Neutrophil (primary cell): ENCODE measurements around the gene GJD2.

ENCODE experiments used
- H3K27ac ChIP-seq: fragments of 200-600 bp; sonication (generic); 2 replicates; pipeline ENCODE4 v1.5.1; 2016; ENCODE audit warnings: mild to moderate bottlenecking, moderate library complexity
- H3K27me3 ChIP-seq: fragments of 200-600 bp; sonication (generic); 2 replicates; pipeline ENCODE4 v1.6.0; 2016; ENCODE audit warnings: mild to moderate bottlenecking
- H3K36me3 ChIP-seq: fragments of 200-600 bp; sonication (generic); 2 replicates; pipeline ENCODE4 v1.5.1; 2017
- H3K4me1 ChIP-seq, 2 experiments: fragments of 200-600 bp in 1 of 2; sonication (generic) in 1 of 2; 1 replicate in 1 of 2; 2 replicates in 1 of 2; pipeline versions ENCODE4 v1.5.1 to v1.6.1; 2013 to 2016; ENCODE audit warnings: low read depth in 1 of 2, low read length in 1 of 2, mild to moderate bottlenecking in 1 of 2, moderate library complexity in 1 of 2; ENCODE audit not compliant: control insufficient read depth in 1 of 2, insufficient read depth in 1 of 2
- H3K4me3 ChIP-seq, 2 experiments: fragments of 200-600 bp in 1 of 2; sonication (generic) in 1 of 2; 1 replicate in 1 of 2; 2 replicates in 1 of 2; pipeline ENCODE4 v1.5.1; 2013 to 2016; ENCODE audit warnings: low read depth in 1 of 2, low read length in 1 of 2, mild to moderate bottlenecking in 1 of 2, moderate library complexity in 1 of 2
- H3K9me3 ChIP-seq: fragments of 200-600 bp; sonication (generic); 2 replicates; pipeline ENCODE4 v1.5.1; 2016
- TF ChIP-seq, protein P1 (sequence below): fragments of 200-600 bp; sonication (generic); IDR thresholded peaks from 2 replicates; pipeline ENCODE4 v1.5.1; 2016; ENCODE audit warnings: antibody characterized with exemption

Gene GJD2

DNA sequence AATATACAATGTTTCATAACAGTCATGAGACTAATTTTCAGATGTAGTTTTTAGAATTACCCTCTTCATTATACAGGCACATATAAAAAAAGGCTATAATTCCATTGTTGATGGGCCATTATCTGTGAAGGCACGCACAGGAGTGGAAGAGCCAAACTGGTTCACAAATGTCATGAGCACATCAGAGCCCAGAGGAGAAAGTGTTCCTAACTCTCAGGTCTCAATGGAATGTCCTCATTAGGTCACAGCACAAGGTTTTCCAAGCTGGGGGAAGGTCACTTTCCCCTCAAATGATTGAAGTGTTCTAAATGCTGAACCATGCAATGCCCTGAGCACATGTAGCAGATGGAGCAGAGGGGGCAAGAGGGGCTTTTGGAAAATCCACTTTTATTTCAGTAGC lies 41.2 kb downstream of the GJD2 start:
- Histone ChIP-seq H3K27me3 (peaks cover 49% of the 10 kb centered on the region), H3K9me3 (no peaks in the 10 kb centered on the region), H3K4me1 (no peaks in the 10 kb centered on the region), H3K36me3 (no peaks in the 10 kb centered on the region), H3K4me3 (no peak overlapping the region), H3K27ac (no peak overlapping the region)
- TF ChIP-seq, protein P1, sequence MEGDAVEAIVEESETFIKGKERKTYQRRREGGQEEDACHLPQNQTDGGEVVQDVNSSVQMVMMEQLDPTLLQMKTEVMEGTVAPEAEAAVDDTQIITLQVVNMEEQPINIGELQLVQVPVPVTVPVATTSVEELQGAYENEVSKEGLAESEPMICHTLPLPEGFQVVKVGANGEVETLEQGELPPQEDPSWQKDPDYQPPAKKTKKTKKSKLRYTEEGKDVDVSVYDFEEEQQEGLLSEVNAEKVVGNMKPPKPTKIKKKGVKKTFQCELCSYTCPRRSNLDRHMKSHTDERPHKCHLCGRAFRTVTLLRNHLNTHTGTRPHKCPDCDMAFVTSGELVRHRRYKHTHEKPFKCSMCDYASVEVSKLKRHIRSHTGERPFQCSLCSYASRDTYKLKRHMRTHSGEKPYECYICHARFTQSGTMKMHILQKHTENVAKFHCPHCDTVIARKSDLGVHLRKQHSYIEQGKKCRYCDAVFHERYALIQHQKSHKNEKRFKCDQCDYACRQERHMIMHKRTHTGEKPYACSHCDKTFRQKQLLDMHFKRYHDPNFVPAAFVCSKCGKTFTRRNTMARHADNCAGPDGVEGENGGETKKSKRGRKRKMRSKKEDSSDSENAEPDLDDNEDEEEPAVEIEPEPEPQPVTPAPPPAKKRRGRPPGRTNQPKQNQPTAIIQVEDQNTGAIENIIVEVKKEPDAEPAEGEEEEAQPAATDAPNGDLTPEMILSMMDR = no peak

DNA sequence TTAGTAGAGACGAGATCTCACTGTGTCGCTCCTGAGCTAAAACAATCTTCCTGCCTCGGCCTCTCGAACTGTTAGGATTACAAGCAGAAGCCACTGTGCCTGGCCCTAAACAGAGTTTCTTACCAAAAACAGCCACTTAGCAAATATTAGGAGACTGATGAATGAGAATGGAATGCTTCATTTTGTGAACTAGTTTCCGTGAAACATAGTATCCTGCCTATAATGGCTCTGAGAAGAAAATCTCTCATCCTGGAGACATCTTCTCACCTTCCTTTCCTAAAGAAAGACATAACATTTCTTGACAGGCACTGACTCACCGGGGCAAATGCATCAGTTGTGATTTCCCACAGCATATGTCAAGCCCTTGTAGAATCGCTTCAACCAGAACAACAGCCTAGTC lies 44.9 kb downstream of the GJD2 start:
- peaks cover 48% of the 10 kb centered on the region for H3K27me3 ChIP-seq
- no peaks in the 10 kb centered on the region for H3K4me1 ChIP-seq
- H3K27ac ChIP-seq = no peak overlapping the region
- no peaks in the 10 kb centered on the region for H3K9me3 ChIP-seq
- H3K36me3 ChIP-seq = no peaks in the 10 kb centered on the region
- H3K4me3 ChIP-seq = no peak overlapping the region
- TF ChIP-seq, protein P1 = no peak

DNA sequence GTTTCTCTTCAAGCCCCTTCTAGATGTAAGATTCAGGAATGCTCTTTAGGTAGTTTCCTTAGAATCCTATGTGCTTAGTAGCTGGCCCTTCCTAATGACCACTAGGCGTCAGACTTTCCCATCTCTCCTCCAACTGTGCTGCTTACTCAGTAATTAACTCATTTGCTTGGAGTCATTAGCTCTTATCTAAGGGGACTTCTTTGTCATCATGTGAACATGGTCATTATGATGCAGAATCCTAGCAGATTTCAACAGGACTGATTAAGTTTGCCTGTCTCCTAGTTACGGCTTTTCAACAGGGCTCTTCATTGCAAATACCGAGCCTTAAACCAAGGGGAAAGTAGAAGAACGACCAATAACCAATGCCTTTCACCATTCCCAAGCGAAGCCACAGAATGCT lies 46.4 kb downstream of the GJD2 start:
- TF ChIP-seq, protein P1 = no peak
- Histone ChIP-seq H3K9me3 (no peaks in the 10 kb centered on the region), H3K4me1 (no peaks in the 10 kb centered on the region), H3K27me3 (peaks cover 52% of the 10 kb centered on the region), H3K27ac (no peak overlapping the region), H3K36me3 (no peaks in the 10 kb centered on the region), H3K4me3 (no peak overlapping the region)

DNA sequence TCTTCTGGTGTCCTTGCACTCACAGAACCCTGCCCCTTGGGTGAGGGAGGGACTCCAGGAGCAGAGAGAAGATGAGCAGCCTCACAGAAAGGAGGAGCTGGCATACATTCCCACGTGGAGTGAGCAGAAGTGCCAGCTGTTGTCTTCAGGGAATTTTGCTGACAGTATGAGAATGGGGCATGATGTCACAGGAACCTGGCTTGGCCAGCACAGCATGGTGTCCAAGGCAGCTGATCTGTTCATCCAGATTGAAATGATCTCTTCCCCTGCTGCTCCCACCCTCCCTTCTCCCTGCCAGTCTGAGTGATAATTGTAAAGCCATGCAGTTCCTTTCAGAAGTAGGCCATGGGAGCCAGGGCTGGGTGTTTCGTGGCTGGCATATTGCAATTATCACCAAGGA lies 53.3 kb downstream of the GJD2 start:
- TF ChIP-seq, protein P1 = no peak
- Histone ChIP-seq H3K27me3 (peaks cover 30% of the 10 kb centered on the region), H3K9me3 (no peaks in the 10 kb centered on the region), H3K4me1 (no peaks in the 10 kb centered on the region), H3K36me3 (no peaks in the 10 kb centered on the region), H3K27ac (no peak overlapping the region), H3K4me3 (no peak overlapping the region)
